GDM1 (cell line): ENCODE data around the gene CCDC83.
"Not testable (repeated sequence)": the region's sequence is repeated elsewhere in the genome, so short reads cannot be mapped to it uniquely, and the experiment has no call there.

Source experiments
- DNase-seq: peaks from one replicate; lab custom pipeline; 2025; lab: John Stamatoyannopoulos, UW

The CCDC83 gene

DNA sequence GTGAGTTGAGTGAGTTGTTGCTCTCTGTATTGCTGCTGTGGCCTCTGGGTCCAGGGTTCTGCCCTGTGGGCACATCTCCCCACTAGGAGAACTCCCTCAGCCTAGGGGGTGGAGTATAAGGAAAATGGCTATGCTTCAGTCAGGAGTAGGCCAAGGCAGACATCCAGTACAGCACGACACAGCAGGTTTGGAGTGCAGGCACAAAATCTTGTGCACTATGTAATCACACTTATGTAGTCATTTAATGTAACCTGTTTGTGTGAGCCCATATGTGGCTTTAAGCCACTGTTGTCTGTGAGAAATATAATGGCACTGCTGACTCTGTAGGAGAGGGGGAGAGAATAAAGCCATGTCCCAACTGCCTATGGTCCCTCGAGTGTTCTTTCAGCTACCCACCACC, 90.1 kb downstream of the CCDC83 start:
- DNase-seq: no peak

DNA sequence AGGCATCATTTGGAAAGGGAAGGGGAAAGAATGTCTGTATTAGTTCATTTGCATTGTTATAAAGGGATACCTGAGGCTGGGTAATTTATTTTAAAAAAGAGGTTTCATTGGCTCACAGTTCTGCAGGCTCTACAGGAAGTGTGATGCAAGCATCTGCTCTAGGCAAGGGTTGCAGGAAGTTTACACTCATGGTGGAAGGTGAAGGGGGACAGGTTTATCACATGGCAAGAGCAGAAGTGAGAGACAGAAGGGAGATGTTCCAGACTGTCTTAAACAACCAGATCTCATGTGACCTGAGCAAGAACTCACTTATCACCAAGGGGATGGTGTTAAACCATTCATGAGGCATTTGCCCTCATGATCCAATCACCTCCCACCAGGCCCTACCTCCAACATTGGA, 90.6 kb downstream of the CCDC83 start:
- DNase-seq: no peak

DNA sequence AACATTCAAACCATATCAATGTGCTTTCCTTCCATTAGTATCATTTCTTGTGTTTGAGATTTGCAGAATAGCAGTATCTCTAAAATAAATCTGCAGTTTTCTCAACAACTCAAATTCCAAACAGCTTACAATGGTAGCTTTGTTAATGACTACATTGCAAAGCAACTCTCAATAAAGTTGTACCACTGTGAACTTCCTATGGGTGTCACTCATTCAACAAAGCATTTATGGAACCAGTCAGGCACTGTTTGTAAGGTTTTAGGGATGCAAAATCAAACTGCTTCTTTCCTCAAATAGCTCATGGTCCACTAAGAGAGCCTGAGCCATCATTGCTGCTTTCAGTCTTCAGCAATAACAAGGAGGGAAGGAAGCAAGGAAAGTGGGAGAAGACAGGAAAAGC, 91.0 kb downstream of the CCDC83 start:
- DNase-seq: no peak

DNA sequence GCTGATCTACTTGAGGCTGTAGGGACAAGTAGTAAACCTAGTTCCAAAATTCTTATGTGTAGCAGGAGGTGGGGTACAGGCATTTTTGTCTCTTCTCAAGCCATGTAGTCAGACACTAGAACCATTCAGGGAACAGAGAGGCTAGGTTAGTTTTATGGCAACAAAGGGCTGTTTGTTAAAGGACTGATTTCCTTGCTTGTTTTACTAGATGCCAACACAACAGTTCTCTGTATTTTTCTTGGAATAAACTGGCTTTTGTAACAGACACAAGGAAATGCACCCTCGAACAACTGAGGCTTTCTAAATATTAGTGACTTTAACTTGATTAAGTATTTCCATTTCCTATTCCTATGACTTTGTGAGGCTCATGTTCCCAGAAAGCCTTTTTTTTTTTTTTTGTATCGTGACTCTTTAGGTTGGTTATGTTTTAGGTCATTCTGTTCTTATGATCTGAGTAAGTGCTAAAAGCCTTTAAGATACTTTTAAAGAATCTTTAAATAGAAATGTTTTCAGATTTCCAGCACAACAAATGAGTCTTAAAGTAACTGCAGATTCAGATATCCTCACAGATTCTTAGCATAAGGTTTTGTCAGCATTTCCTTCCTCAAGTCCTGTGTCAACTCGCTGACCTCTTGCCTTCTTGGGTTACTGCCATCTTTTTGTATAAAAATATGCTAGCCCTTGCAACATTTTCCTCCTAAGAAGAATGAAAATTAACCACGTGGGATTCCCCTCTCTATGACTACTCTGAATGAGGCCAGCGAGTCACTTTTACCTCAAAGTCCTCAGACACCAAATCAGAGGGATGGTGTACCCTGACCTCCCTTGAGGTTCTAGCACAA, 92.5 kb downstream of the CCDC83 start:
- no peak for DNase-seq

DNA sequence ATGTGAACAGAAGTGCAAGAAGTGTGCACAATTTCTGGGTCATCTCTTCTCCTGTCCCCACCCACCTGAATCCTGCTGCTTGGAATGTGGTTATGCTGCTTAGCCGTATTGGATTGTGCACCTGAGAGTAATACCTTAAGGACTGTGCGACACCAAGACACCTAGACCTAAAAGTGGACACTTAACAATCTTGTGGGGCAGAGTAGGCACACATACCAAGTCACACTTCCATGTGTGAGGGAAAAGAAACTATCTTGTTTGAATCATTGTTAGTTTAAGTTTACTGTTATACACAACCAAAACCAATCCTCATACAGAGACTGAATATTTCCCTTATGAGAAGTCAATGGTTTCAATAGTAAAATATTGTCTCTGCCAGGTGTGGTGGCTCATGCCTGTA, 93.7 kb downstream of the CCDC83 start:
- no peak for DNase-seq

DNA sequence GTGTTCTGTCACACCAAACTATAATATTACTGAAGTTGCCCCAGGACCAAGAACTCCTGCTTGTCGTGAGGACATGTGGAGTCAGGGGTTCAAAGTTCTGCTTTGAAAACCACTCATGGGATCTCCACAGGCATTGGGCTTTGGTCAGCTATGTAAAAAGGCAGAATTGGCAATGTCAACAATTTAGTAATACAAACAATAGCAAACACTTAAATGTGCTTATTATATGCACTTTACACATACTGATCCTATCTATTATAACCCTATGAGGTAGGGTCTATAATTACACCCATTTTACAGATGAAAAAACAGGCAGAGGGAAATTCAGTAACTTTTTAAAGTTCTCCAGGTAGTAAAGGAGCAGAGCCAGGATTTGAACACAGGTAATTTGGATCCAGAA, 94.6 kb downstream of the CCDC83 start:
- DNase-seq: no peak

DNA sequence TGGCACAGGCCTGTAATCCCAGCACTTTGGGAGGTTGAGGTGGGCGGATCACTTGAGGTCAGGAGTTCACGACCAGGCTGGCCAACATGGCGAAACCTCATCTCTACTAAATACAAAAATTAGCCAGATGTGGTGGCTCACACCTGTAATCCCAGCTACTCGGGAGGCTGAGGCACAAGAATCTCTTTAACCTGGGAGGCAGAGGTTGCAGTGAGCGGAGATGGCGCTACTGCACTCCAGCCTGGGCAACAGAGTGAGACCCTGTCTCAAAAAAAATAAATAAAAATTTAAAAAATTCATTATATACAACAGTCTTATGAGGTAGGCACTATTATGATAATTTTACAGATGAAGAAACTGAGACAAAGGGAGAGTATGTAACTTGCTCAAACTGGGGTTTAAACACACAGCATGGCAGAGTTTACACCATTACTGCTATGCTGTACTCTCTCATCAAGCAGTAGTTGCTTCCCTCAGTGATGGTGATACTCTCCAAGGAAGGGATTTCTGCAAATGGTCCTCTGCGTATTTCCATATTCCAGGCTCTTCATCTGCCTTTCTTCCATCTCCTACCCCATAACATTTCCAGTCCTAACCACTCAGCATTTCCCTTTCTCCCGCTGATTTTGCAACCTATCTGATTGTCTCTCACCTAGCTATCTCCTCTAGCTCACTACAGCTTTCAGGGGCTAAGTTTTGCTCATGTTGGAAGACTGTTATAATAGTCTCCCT, 95.3 kb downstream of the CCDC83 start:
- no peak for DNase-seq

DNA sequence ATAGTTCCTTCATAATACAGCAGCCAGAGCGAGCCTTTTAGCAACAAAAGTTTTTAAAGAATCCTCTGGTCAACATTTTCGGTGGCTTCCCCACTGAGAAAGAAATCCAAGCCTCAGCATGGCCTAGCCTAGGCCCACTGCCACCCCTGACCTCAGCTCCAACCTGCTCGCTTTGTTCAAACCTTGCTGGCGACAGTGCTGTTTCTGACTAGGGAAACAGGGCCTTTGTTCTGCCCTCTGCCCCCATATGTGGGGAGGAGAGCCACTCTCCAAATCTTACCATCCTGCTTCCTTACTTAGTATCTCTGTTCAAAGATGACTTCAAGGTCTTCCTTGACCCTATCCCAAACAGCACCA, 95.8 kb downstream of the CCDC83 start:
- DNase-seq: no peak

DNA sequence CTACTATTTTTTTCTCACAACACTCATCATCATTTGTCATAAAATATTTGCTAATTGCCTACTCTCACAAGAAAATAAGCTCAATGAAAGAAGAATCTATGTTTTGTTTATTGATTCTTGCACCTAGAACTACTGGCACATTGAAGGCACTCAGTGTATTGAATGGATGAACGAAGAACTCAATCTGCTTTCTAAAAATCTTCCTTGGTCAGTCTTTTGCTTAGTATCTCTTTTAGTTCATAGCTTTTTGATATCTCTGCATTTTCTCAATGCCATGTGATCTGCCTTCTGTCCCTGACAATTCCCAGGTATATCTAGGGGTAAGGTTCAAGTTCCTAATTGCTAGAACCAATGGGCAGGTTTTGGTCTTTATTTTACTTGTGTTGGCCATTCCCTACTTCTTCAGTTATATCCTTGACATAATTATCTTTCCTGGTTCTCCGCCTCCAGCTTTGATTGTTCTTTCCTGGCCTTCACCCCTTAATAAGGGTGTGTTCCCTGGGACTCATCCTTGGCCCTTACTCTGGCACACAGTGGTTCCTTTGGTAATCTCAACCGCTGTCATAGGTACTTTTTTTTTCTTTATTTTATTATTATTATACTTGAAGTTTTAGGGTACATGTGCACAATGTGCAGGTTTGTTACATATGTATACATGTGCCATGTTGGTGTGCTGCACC, 96.4 kb downstream of the CCDC83 start:
- DNase-seq: no peak

DNA sequence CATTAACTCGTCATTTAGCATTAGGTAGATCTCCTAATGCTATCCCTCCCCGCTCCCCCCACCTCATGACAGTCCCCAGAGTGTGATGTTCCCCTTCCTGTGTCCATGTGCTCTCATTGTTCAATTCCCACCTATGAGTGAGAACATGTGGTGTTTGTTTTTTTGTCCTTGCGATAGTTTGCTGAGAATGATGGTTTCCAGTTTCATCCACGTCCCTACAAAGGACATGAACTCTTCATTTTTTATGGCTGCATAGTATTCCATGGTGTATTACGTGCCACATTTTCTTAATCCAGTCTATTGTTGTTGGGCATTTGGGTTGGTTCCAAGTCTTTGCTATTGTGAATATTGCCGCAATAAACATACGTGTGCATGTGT, 96.9 kb downstream of the CCDC83 start:
- DNase-seq: not testable (repeated sequence)

DNA sequence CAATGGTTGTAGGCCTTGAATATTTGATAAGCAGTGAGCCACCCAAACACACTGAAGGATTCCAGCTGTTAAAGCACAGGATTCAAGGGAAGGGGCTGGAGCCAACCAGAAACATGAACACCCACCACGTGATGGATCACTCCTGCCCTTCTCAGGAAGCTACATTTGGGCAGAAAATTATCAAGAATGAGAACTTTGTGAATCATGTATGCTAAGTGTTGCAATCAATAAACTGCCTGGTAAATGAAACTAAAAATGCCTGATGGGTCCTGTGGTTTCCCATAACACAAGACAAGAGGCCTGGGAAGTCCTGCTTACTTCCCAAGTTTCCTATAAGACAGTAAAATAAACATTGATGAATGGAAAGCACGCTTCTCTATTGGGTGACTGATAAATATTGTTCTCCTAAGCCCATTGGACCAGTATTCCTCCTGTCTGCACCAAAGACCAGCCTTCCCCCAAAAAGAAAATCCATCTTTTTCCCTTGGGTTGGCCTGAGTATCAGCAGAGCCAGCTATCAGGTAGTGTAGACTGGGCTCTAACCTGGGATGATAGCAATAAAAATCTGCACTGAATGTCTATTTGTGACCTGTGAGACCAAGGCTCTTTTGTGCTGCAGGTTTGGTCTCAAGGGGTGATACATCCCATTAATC, 98.4 kb downstream of the CCDC83 start:
- DNase-seq: no peak

DNA sequence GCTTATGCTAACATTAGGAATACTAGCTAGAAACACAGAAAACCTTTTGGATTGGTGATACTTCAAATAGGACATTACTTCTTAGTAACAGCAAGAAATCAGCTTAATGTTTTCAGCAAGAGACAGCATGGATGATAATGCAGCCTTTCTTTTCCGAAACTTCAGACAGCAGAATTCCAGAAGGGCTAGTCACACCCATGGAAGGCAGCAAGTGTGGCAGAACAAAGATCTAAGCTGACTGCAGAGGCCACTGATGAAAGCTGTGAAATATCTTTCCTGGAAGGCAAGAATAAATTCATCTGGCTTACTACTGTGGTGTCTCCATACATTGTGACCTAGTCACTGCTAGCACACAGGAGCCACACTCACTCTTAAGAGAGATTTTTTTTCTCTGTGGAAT, 100.3 kb downstream of the CCDC83 start:
- DNase-seq: no peak

DNA sequence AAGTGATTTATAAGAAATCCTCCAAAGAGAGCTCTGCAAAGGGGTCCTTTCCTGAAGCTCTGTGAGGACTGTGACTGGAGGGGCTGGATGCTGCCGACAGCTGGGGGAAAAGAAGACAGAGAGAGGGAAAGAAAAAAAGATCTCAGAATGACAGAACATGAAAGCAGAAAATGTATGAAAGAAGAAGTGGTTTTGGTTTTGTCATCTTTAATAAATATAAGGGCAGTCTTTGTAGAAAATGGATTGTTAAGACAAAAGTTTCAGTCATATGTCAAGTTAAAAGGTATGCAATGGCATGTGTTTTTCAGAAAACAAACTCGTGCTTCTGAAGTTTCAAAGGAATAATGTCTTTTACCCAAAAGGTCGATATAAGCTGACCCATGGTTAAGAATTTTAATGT, 105.5 kb downstream of the CCDC83 start:
- no peak for DNase-seq

DNA sequence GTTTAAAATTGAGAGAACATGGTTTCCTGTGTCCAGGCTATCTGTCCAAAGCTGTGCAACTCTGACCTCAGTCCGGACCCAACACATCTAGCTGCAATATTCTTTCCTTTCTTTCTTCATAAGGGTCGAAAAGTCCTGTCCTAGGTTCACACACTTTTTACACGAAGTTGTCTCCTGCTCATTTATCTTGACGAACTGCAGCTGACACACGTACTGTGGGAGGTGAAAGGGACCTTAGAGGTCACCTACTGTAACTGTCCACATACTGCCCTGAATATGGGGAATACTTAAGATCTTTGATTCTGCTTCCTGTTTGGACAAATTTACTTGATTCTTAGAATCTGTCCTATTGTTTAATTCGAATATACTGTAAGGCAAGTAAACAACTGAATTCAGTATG, 105.9 kb downstream of the CCDC83 start:
- no peak for DNase-seq

DNA sequence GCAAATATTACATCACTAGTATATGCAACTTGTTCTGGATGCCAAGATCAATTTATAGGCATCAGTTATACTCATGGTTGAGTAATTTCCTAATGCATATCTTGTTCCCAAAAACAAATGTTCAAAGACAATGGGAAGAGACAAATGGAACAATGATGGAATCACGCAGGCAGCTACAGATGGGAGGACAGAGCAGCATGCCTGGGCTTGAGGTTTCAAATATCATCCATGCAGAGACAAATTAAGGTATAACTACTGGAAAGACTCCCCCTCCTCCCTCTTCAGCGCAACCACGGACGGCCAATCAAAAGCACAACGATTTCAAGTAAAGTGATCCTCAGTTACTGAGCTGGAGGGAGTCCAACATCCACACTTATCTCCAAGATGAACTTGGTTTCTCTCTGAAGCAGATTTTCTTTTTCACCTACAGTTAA, 106.8 kb downstream of the CCDC83 start:
- no peak for DNase-seq

DNA sequence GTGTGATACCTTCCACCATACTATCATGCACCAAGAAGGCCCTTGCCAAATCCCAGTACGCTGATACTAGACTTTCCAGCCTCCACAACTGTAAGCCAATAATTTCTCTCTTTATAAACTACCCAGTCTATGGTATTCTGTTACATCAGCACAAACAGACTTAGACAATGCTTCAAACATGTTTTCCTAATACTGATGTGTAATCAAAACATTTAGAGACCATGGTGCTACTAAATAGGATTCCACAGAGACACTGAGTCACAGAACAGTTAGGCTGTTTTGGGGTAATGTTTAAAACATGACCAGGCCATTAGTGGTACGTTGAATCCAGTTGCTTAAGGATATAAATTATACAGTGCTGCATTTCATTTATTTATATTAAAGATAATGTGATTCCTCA, 110.0 kb downstream of the CCDC83 start:
- DNase-seq: no peak

DNA sequence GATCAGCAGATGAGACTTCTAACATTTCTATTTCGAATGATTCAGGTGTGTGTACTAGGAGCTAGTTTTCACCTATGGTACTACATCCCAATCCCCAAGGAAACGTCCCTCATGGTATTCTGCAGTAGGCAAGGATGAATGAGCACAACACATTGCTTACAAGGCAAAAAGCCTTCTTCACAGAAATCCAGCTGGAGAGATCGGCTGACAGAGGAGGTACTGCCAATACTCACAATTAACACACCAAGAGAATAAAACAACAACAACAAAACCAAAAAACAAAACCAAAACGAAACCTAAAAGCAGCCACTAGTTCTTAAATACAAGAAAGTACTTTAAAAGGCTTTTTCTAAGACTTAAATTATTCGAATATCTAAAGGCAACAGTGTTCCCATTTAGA, 112.3 kb downstream of the CCDC83 start:
- no peak for DNase-seq
